Smooth muscle cell (in vitro differentiated cells): Measurements from ENCODE around the gene FGFRL1. TPM values are rescaled to one million over a fixed set of nuclear protein-coding genes. Genes with fewer than 3 reads are reported as not detected.

Experiments used
- DNase-seq: peaks from one replicate; lab custom pipeline; 2025; ENCODE audit not compliant: unreplicated experiment; lab: John Stamatoyannopoulos, UW
- H2AFZ ChIP-seq: fragments of 200-600 bp; sonication (generic); 2 replicates; pipeline ENCODE4 v1.6.0; 2016; ENCODE audit warnings: antibody characterized with exemption, low read depth, mild to moderate bottlenecking
- H3F3A ChIP-seq: fragments of 200-600 bp; sonication (generic); 2 replicates; pipeline ENCODE4 v1.6.0; 2017; ENCODE audit warnings: antibody characterized with exemption, low read depth
- H3K27ac ChIP-seq: fragments of 200-600 bp; sonication (generic); 2 replicates; pipeline ENCODE4 v1.5.1; 2016; ENCODE audit warnings: low read depth, mild to moderate bottlenecking
- H3K27me3 ChIP-seq: fragments of 200-600 bp; sonication (generic); 2 replicates; pipeline ENCODE4 v1.6.1; 2016; ENCODE audit warnings: low read depth, mild to moderate bottlenecking
- H3K36me3 ChIP-seq: fragments of 200-600 bp; sonication (generic); 2 replicates; pipeline ENCODE4 v1.5.1; 2016; ENCODE audit warnings: low read depth
- H3K4me1 ChIP-seq: fragments of 200-600 bp; sonication (generic); 2 replicates; pipeline ENCODE4 v1.5.1; 2016; ENCODE audit warnings: low read depth
- H3K4me2 ChIP-seq: fragments of 200-600 bp; sonication (generic); 2 replicates; pipeline ENCODE4 v1.6.0; 2016; ENCODE audit warnings: mild to moderate bottlenecking
- H3K4me3 ChIP-seq: fragments of 200-600 bp; sonication (generic); 2 replicates; pipeline ENCODE4 v1.5.1; 2016; ENCODE audit warnings: mild to moderate bottlenecking
- H3K79me2 ChIP-seq: fragments of 200-600 bp; sonication (generic); 2 replicates; pipeline ENCODE4 v1.6.0; 2016; ENCODE audit warnings: low read depth, mild to moderate bottlenecking
- H3K9ac ChIP-seq: fragments of 200-600 bp; sonication (generic); 2 replicates; pipeline ENCODE4 v1.6.0; 2016; ENCODE audit warnings: low read depth
- H3K9me3 ChIP-seq: fragments of 200-600 bp; sonication (generic); replicated peaks from 2 replicates; pipeline ENCODE4 v1.5.1; 2016; ENCODE audit warnings: low read depth
- H4K20me1 ChIP-seq: fragments of 200-600 bp; sonication (generic); 2 replicates; pipeline ENCODE4 v1.6.0; 2016; ENCODE audit warnings: low read depth
- CTCF ChIP-seq: fragments of 200-600 bp; sonication (generic); IDR thresholded peaks from 2 replicates; pipeline ENCODE4 v1.5.1; 2017; ENCODE audit warnings: borderline replicate concordance, mild to moderate bottlenecking, antibody characterized with exemption; ENCODE audit not compliant: insufficient read depth, poor library complexity, severe bottlenecking
- WGBS: methylation state at CpG from one replicate; pipeline ENCODE4 v1.1.7; 2016; ENCODE audit warnings: low lambda C conversion rate; 5-methylcytosine and 5-hydroxymethylcytosine counted together
- polyA plus RNA-seq: library from polyadenylated mRNA; unstranded; fragments of >200 nt; fragmentation: Nextera tagmentation; extraction: Ambion mirVana; gene quantifications from 2 replicates; pipeline ENCODE4 v1.2.1, GENCODE V29; 2016
- total RNA-seq: library from RNA; depleted of rRNA; stranded (reverse); fragments of >200 nt; gene quantifications from 2 replicates; pipeline ENCODE4 v1.2.3, GENCODE V29; 2014

FGFRL1 gene
- total and polyA plus RNA-seq, 2 experiments from 2014 or later, result 16.1 to 30.7 TPM

GRCh38 chr4:1031956-1032795, 20.8 kb downstream of the FGFRL1 start:
- H3K4me3 ChIP-seq, result no peak overlapping the region
- WGBS, result 89% methylated on average over 37 of the region's 37 CpGs
- H3F3A ChIP-seq, result no peaks in the 10 kb centered on the region
- H2AFZ ChIP-seq, result no peak overlapping the region
- no peaks in the 10 kb centered on the region for H4K20me1 ChIP-seq
- no peak overlapping the region for H3K27ac ChIP-seq
- no peaks in the 10 kb centered on the region for H3K79me2 ChIP-seq
- no peak overlapping the region for H3K9ac ChIP-seq
- no peaks in the 10 kb centered on the region for H3K36me3 ChIP-seq
- no peak for DNase-seq
- H3K9me3 ChIP-seq, result no peaks in the 10 kb centered on the region
- TF ChIP-seq CTCF, result no peak
- no peak overlapping the region for H3K4me2 ChIP-seq
- no peaks in the 10 kb centered on the region for H3K27me3 ChIP-seq
- peaks cover 4% of the 10 kb centered on the region for H3K4me1 ChIP-seq

- Histone ChIP-seq H3K27ac (no peak overlapping the region), H3K4me1 (peaks cover 5% of the 10 kb centered on the region), H3K27me3 (no peaks in the 10 kb centered on the region), H2AFZ (no peak overlapping the region), H3K9ac (no peak overlapping the region), H4K20me1 (no peaks in the 10 kb centered on the region), H3K4me2 (no peak overlapping the region), H3F3A (no peaks in the 10 kb centered on the region), H3K9me3 (no peaks in the 10 kb centered on the region), H3K4me3 (no peak overlapping the region), H3K79me2 (no peaks in the 10 kb centered on the region), H3K36me3 (no peaks in the 10 kb centered on the region)
- 89% methylated on average over 10 of the region's 10 CpGs for WGBS
- TF ChIP-seq CTCF, result no peak
- DNase-seq, result no peak
Observed at GRCh38 chr4:1032861-1033260, 21.4 kb downstream of the FGFRL1 start.

GRCh38 chr4:1033840-1034551, 22.6 kb downstream of the FGFRL1 start:
- H3K4me3 ChIP-seq, result no peak overlapping the region
- H3K4me2 ChIP-seq, result no peak overlapping the region
- H3K9me3 ChIP-seq, result no peaks in the 10 kb centered on the region
- H3K27ac ChIP-seq, result no peak overlapping the region
- no peak overlapping the region for H2AFZ ChIP-seq
- no peaks in the 10 kb centered on the region for H3F3A ChIP-seq
- 89% methylated on average over 27 of the region's 35 CpGs for WGBS
- peaks cover 5% of the 10 kb centered on the region for H3K4me1 ChIP-seq
- TF ChIP-seq CTCF, result no peak
- no peaks in the 10 kb centered on the region for H4K20me1 ChIP-seq
- H3K9ac ChIP-seq, result no peak overlapping the region
- no peaks in the 10 kb centered on the region for H3K36me3 ChIP-seq
- H3K27me3 ChIP-seq, result no peaks in the 10 kb centered on the region
- no peak for DNase-seq
- no peaks in the 10 kb centered on the region for H3K79me2 ChIP-seq
